ENCODE data around the gene WDR20. TPM values are rescaled to one million over a fixed set of nuclear protein-coding genes. Genes with fewer than 3 reads are reported as not detected.
A peak's percentile ranks its signal among the peaks of the same experiment; 100 is the strongest.

WDR20 gene
- total and polyA plus RNA-seq, 2 of the 8 experiments (the other 6 are each of a cell fraction or from before 2014, with no cell fraction given) = 11.2 to 26.7 TPM

GRCh38 chr14:102210421-102211042 lies 70.8 kb downstream of the WDR20 start:
- no peak for DNase-seq (ENCODE audit: low read depth in 1 of 2, low spot score in 2 of 2)
- CTCF ChIA-PET (ENCODE audit: partially characterized antibody) = no interaction called here
- H2BK120ac ChIP-seq (replicated peaks; ENCODE audit: low read depth, low read length) = no peak overlapping the region

More at GRCh38 chr14:102210421-102211042, 70.8 kb downstream of the WDR20 start:
- Histone ChIP-seq H4K20me1 (replicated peaks in 1 of 2; ENCODE audit: control insufficient read depth in 1 of 2, insufficient read depth in 2 of 2, low read length in 2 of 2) (peaks cover 2 to 16% of the 10 kb centered on the region in 2 experiments), H4K91ac (replicated peaks; ENCODE audit: insufficient read length, low read length) (no peak overlapping the region), H3K14ac (ENCODE audit: insufficient read length) (no peak overlapping the region), H4K5ac (ENCODE audit: insufficient read length, low read depth, low read length) (no peak overlapping the region), H3K9ac (replicated peaks in 1 of 4; ENCODE audit: extremely low read depth in 1 of 4, low read depth in 3 of 4, low read length in 3 of 4) (no peak overlapping the region; a peak in 1 of 7 replicates), H3K4ac (replicated peaks; ENCODE audit: insufficient read length, low read depth, low read length) (no peak overlapping the region), H3K36me3 (ENCODE audit: control insufficient read depth in 2 of 4, insufficient read depth in 4 of 4, low read length in 3 of 4) (peaks cover 0 to 3% (median 0%) of the 10 kb centered on the region in 4 experiments; a peak in 2 of 8 replicates), H4K8ac (ENCODE audit: extremely low read depth, insufficient read depth, low read length) (no peak overlapping the region), H2AK5ac (ENCODE audit: low read depth, low read length) (no peak overlapping the region), H3K23me2 (ENCODE audit: low read depth, low read length) (no peaks in the 10 kb centered on the region), H3K23ac (ENCODE audit: insufficient read length) (no peak overlapping the region), H2BK12ac (ENCODE audit: low read depth, low read length) (no peak overlapping the region), H2BK15ac (ENCODE audit: low read length) (no peak overlapping the region), H3K56ac (replicated peaks; ENCODE audit: insufficient read length, low read depth, low read length) (no peak overlapping the region), H3K9me3 (ENCODE audit: insufficient read depth in 2 of 2, low read depth in 1 of 2, low read length in 1 of 2) (no peaks in the 10 kb centered on the region), H3K18ac (ENCODE audit: extremely low read depth, low read length) (peak overlapping the region; percentile 4; the same call in 1 of the 2 replicates), H3K27me3 (replicated peaks in 1 of 4; ENCODE audit: control insufficient read depth in 3 of 4, extremely low read depth in 1 of 4, insufficient read depth in 3 of 4, low read length in 3 of 4) (no peaks in the 10 kb centered on the region), H2BK5ac (ENCODE audit: low read depth, low read length) (peak overlapping the region; percentile 3; the same call in 1 of the 2 replicates), H3K4me1 (replicated peaks in 1 of 4; ENCODE audit: control insufficient read depth in 3 of 4, insufficient read depth in 4 of 4, low read length in 3 of 4) (peaks cover 0 to 12% (median 0%) of the 10 kb centered on the region in 4 experiments; a peak in 2 of 7 replicates), H2AFZ (ENCODE audit: low read length) (no peak overlapping the region), H3K79me1 (ENCODE audit: low read depth, low read length) (peaks cover 3% of the 10 kb centered on the region; the same call in 1 of the 2 replicates), H3K4me3 (ENCODE audit: extremely low read depth in 1 of 4, insufficient read depth in 2 of 4, low read depth in 3 of 4, low read length in 4 of 4) (no peak overlapping the region), H2BK20ac (ENCODE audit: low read length) (no peak overlapping the region), H3K27ac (ENCODE audit: low read depth, low read length) (no peak overlapping the region), H3K4me2 (ENCODE audit: insufficient read depth in 1 of 2, low read depth in 2 of 2, low read length in 2 of 2) (peak overlapping the region in 1 of 2 experiments; percentile 52; a peak in 1 of 4 replicates), H3K79me2 (ENCODE audit: control insufficient read depth in 1 of 2, insufficient read depth in 2 of 2, low read length in 2 of 2) (peaks cover 0 to 6% of the 10 kb centered on the region in 2 experiments; a peak in 2 of 4 replicates)
- WGBS, 2 experiments (ENCODE audit: extremely low coverage in 1 of 2, insufficient coverage in 1 of 2, insufficient read length in 1 of 2, insufficient replicate concordance in 2 of 2, low coverage in 1 of 2, low lambda C conversion rate in 2 of 2, missing lambda C conversion rate in 1 of 2) = 78% methylated on average over 20 of the region's 25 CpGs; no CpG with 5 or more reads in 1 of the 2 experiments
- TF ChIP-seq SP4 (IDR thresholded peaks at IDR 0.05; ENCODE audit: low read length) (no peak), MAX (IDR thresholded peaks at IDR 0.05) (peak; percentile 37; the same call in 1 of the 2 replicates)
- FAIRE-seq = no peak
- POLR2A ChIA-PET (ENCODE audit: partially characterized antibody) = no interaction called here
